Mammary epithelial cell (primary cell): ENCODE measurements around the gene PSG5.
"Not testable (repeated sequence)": the region's sequence is repeated elsewhere in the genome, so short reads cannot be mapped to it uniquely, and the experiment has no call there.

Experiments used
- EZH2 ChIP-seq: IDR thresholded peaks from 2 replicates; pipeline ENCODE4 v1.6.1; 2012; ENCODE audit warnings: low read length, inconsistent platforms, borderline replicate concordance
- TF ChIP-seq, protein P1 (sequence below), 2 donors: IDR thresholded peaks in 1 of 2; conservative IDR thresholded peaks in 1 of 2; 2 replicates each; pipeline ENCODE4 v1.5.1; 2011 to 2012; ENCODE audit warnings: inconsistent platforms in 2 of 2, low read length in 2 of 2, mild to moderate bottlenecking in 2 of 2, control low read depth in 1 of 2, low read depth in 1 of 2; ENCODE audit not compliant: insufficient read depth in 1 of 2; ENCODE audit errors: extremely low read depth in 1 of 2

DNA sequence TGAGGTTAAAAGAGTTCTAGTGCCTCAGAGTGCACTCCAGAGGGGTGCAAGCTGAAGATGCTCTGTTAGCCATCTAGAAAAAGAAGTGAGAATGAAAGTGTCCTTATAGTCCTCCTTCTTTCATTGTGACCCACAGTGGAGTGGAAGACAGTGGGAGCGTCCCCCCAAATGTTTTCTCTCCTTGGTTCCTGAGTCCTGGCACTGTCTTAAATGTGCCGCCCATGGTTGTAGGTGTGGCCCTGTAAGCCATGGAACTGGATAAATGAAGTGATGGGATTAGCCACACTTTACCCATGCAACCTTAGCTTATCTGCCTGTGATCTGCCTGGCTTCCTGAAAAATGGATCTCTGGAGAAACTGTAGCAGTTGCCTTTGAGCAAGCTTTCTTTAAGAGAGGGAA is 42.4 kb upstream of the PSG5 start:
- TF ChIP-seq, protein P1, sequence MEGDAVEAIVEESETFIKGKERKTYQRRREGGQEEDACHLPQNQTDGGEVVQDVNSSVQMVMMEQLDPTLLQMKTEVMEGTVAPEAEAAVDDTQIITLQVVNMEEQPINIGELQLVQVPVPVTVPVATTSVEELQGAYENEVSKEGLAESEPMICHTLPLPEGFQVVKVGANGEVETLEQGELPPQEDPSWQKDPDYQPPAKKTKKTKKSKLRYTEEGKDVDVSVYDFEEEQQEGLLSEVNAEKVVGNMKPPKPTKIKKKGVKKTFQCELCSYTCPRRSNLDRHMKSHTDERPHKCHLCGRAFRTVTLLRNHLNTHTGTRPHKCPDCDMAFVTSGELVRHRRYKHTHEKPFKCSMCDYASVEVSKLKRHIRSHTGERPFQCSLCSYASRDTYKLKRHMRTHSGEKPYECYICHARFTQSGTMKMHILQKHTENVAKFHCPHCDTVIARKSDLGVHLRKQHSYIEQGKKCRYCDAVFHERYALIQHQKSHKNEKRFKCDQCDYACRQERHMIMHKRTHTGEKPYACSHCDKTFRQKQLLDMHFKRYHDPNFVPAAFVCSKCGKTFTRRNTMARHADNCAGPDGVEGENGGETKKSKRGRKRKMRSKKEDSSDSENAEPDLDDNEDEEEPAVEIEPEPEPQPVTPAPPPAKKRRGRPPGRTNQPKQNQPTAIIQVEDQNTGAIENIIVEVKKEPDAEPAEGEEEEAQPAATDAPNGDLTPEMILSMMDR (conservative IDR thresholded peaks at IDR 0.05 in 1 of 2, IDR thresholded peaks at IDR 0.05 in 1 of 2; ENCODE audit: extremely low read depth in 1 of 2, insufficient read depth in 1 of 2, low read depth in 1 of 2, low read length in 2 of 2), result not testable (repeated sequence)
- not testable (repeated sequence) for TF ChIP-seq EZH2
